Fibroblast of mammary gland (primary cell): ENCODE measurements around the gene PTCD1.

Experiments
- DNase-seq: peaks from one replicate; pipeline ENCODE4 v3.0.0-alpha.2; 2010; ENCODE audit warnings: low read depth
- H3K4me3 ChIP-seq: 2 replicates; pipeline ENCODE4 v1.5.1; 2011; ENCODE audit warnings: low read depth, mild to moderate bottlenecking, low read length, moderate library complexity; ENCODE audit not compliant: control insufficient read depth
- CTCF ChIP-seq: conservative IDR thresholded peaks from 2 replicates; pipeline ENCODE4 v1.5.1; 2011; ENCODE audit warnings: low read depth, low read length, inconsistent platforms; ENCODE audit not compliant: control insufficient read depth, insufficient read depth

PTCD1 gene

GRCh38 chr7:99399597-99399996 is 39.0 kb downstream of the PTCD1 start:
- DNase-seq, result no peak
- TF ChIP-seq CTCF, result no peak
- H3K4me3 ChIP-seq, result no peak overlapping the region

- TF ChIP-seq CTCF, result no peak
- DNase-seq, result no peak
- no peak overlapping the region for H3K4me3 ChIP-seq
Observed at GRCh38 chr7:99398891-99399445, 39.6 kb downstream of the PTCD1 start.

- no peak overlapping the region for H3K4me3 ChIP-seq
- no peak for TF ChIP-seq CTCF
- DNase-seq, result no peak
Observed at GRCh38 chr7:99397297-99397983, 41.2 kb downstream of the PTCD1 start.

GRCh38 chr7:99396418-99397296 is 41.9 kb downstream of the PTCD1 start:
- no peak for TF ChIP-seq CTCF
- no peak overlapping the region for H3K4me3 ChIP-seq

GRCh38 chr7:99395616-99396327 is 42.8 kb downstream of the PTCD1 start:
- H3K4me3 ChIP-seq, result no peak overlapping the region
- no peak for DNase-seq
- TF ChIP-seq CTCF, result no peak

More at GRCh38 chr7:99396418-99397296, 41.9 kb downstream of the PTCD1 start:
- no peak for DNase-seq

GRCh38 chr7:99394188-99394502 is 44.5 kb downstream of the PTCD1 start:
- TF ChIP-seq CTCF, result no peak
- no peak for DNase-seq
- no peak overlapping the region for H3K4me3 ChIP-seq
